ENCODE results near the gene ALG1L2.
"Not testable (repeated sequence)": the region's sequence is repeated elsewhere in the genome, so short reads cannot be mapped to it uniquely, and the experiment has no call there.

The ALG1L2 gene, protein sequence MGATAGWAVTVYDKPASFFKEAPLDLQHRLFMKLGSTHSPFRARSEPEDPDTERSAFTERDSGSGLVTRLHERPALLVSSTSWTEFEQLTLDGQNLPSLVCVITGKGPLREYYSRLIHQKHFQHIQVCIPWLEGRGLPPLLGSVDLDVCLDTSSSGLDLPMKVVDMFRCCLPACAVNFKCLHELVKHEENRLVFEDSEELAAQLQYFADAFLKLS

DNA sequence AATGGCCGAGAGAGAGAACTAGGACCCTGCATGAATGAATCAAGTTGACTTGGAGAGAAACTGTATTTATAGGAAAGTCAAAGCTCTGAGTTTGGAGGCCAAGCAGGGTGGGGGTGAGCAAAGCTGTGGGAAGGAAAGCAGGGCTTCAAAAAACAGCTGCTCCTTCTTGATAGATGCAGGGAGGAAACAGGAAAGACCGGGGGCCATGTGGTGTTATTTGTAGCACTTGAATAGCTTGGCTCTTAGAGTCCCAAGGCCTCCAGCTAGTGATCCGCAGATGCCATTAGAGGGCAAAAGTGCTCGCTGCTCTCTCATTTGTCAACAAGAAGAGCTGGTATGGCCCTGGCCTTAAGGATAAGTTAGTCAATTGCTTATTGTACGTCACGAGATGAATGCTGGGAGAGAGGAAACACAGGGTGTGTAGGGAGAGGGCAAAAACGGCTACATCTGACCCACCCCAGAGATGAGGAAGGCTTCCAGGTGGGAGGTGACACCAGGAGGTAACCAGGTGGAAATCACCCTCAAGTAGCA is at the start of gene ALG1L2:
Gene ALG1L2, plus strand, starts transcription at position 481 of the 531 bp plus-strand sequence. CDS start 186 bp downstream, outside the sequence.
- DNase-seq (ENCODE audit: low read depth in 2 of 2) = no peak

DNA sequence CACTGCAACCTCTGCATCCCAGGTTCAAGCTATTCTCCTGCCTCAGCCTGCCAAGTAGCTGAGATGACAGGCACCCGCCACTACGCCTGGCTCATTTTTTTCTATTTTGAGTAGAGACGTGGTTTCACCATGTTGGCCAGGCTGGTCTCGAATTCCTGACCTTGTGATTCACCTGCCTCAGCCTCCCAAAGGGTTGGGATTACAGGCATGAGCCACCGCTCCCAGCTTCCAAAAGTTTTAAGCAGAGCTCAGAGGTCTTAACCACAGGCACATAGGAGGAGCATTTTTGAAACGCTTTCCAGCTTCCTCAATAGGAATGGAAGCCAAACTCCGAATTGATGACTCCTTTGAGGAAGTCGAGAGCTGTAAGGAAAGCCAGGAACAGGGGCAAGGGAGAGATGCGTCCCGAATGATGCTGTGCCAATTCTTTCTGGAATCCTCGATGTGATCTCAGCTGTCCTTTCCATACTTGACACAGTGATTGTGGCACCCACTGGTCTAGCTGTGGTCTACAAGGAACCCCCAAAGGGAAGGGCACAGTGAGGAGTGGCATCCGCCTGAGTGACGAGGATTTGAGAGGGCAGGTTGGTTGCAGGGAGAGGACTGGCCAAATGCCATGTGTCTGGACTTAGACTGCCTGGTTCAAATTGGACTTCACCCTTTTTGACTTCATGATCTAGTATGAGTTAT is 44.4 kb upstream of the ALG1L2 start:
- DNase-seq (ENCODE audit: low read depth in 2 of 2) = not testable (repeated sequence)

DNA sequence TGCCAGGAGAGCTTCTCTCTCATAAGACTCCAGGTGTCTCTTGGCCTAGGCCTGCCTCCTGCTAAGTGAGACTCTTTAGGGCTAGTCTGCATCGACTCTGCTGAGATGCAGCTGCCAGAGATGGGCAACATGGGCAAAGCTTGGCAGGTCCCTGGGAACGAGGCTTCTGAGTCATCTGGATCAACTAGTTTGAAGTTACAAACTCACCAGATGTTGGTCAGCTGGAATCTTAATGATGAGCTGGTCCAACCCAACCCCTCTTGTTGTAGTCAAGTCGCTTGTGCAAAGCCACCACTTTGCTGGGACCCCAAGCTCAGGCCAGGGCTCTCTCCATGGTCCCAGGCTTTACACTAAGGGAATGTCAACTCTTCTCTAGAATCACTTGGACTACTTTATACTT is 38.9 kb upstream of the ALG1L2 start:
- DNase-seq (ENCODE audit: low read depth in 2 of 2) = not testable (repeated sequence)

DNA sequence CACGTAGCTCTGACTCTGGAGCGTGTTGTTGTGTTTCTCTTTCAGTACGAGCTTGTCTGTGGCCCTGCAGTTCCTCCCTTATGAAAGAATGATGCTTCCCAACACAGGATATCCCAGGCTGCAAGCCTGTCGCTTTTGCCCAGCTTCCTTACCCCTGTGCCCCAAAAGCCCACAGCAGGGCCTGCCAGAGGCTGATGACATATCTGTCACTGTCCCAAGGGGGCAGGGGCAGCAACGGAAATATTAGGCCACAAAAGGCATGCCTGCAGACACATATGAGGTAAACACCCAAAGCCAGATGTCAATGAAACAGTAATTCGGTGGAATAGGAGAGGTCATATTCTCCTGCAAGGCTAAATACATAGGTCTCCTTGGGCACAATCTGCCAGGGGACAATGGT is 38.0 kb upstream of the ALG1L2 start:
- not testable (repeated sequence) for DNase-seq (ENCODE audit: low read depth in 2 of 2)

DNA sequence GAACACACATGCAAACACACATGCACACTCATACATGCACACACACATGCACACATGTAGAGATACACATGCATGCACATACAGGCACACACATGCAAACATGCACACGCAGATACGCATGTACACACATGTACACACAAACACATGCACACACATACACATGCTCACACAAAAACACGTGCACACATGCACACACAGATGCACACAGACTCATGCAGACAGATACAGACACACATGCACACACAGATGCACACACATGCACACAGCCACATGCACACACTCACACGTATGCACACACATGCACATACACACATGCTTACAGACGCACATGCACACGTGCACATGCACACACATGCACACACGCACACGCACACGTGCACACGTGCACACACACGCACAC is 37.3 kb upstream of the ALG1L2 start:
- DNase-seq (ENCODE audit: low read depth in 2 of 2) = no peak

DNA sequence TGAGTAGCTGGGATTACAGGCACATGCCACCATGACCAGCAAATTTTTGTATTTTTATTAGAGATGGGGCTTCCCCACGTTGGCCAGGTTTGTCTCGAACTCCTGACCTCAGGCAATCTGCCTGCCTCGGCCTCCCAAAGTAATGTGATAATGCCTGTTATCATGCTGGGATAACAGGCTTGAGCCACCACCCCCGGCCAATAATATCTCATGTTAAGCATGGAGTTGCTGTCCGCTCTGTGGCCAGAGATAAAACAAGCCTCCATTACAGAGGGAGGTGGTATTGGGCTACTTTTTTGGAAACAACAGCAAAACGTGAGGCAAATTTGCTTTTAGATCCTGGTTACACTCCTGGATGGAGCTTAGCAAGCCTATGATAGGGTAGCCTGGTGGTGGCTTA is 32.9 kb upstream of the ALG1L2 start:
- no peak for DNase-seq (ENCODE audit: low read depth in 2 of 2)

DNA sequence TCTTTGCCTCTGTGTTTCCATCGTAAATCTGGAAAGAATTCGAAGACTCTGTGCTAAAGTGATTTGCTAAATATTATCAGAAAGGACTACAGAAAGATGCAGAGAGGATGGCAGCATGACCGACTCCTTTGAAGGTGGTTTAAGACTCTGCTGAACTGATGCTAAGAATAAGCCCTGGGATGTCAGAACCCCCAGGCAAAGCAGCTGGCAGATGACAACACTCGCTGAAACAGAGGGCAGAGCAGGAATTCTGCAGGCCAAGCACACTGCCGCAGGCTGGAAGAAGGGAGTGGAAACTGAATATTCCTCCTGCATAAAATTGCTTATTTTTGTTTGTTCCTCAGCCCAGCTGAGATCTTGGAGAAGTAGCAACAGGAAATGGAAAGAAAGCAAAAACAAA is 29.3 kb upstream of the ALG1L2 start:
- not testable (repeated sequence) for DNase-seq (ENCODE audit: low read depth in 2 of 2)

DNA sequence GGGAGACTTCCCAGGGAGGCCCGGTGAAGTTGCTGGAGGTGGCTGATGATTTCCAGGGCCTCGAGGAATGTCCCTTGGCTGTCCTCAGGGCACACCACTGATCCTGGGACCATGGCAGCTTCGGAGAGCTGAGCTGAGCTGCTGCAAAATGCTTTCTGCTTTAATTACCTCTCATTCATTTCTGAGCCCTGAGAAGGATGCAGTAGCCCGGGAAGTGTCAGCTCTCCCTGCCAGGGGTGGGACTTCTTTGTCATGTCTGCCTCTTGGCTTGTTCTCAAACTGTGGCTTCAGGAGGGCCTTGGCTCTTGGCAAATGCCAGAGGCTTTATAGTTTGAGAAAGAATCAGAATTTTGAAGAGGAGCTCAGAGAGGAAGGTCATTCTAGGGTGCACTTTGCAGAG is 28.7 kb upstream of the ALG1L2 start:
- DNase-seq (ENCODE audit: low read depth in 2 of 2) = not testable (repeated sequence)

DNA sequence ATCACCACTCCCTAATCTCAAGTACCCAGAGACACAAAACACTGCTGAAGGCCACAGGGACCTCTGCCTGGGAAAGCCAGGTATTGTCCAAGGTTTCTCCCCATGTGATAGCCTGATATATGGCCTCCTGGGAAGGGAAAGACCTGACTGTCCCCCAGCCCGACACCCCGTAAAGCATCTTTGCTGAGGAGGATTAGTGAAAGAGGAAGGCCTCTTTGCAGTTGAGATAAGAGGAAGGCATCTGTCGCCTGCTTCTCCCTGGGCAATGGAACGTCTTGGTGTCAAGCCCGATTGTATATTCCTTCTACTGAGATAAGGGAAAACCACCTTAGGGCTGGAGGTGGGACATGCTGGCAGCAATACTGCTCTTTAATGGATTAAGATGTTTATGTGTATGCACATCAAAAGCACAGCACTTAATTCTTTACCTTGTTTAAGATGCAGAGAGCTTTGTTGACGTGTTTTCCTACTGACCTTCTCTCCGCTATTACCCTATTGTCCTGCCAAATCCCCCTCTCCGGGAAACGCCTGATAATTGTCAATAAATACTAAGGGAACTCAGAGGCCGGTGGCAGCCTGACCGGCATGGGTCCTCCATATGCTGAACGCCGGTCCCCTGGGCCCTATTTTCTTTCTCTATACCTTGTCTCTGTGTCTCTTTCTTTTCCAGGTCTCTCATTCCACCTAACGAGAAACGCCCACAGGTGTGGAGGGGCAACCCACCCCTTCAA is 23.9 kb upstream of the ALG1L2 start:
- DNase-seq (ENCODE audit: low read depth in 2 of 2) = not testable (repeated sequence)

DNA sequence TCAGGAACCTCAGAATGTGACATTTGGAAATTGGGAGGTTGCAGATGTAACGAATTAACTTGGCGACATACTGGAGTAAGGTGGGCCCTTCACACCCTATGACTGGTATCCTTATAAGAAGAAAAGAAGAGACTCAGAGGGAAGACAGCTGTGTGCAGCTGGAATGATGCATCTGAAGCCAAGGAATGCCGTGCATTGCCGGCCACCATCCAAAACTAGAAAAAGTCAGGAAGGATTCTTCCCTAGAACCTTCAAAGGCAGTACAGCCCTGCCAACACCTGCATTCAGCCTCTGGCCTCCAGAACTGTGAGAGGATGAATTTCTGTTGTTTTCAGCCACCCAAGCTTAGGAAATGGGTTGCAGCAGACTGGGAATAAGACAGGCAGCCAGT is 23.4 kb upstream of the ALG1L2 start:
- not testable (repeated sequence) for DNase-seq (ENCODE audit: low read depth in 2 of 2)

DNA sequence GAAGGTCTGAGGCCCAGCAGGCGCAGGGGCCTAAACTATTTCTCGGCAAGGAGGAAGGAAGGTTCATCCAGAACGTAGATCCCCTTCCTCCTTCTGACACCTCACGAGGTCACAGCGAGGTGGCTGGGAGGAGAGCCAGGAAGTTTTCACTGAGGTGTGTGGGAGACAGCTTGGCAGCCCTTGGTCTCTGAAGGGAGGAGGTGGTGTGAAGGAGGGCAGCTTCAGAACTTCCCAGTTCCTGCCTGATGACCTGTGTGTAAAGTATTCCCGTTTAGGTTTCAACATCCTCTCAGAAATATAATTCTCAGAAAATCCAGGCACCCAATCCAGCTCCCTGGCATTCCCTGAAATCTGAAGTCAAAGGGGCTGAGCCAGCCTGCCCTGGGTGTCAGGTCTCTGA is 22.9 kb upstream of the ALG1L2 start:
- DNase-seq (ENCODE audit: low read depth in 2 of 2) = not testable (repeated sequence)

DNA sequence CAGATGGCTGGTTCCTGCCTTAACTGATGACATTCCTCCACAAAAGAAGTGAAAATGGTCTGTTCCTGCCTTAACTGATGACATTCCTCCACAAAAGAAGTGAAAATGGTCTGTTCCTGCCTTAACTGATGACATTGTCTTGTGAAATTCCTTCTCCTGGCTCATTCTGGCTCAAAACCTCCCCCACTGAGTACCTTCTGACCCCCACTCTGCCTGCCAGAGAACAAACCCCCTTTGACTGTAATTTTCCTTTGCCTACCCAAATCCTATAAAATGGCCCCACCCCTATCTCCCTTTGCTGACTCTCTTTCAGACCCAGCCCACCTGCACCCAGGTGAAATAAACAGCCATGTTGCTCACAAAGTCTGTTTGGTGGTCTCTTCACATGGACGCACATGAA is 22.5 kb upstream of the ALG1L2 start:
- DNase-seq (ENCODE audit: low read depth in 2 of 2) = not testable (repeated sequence)

DNA sequence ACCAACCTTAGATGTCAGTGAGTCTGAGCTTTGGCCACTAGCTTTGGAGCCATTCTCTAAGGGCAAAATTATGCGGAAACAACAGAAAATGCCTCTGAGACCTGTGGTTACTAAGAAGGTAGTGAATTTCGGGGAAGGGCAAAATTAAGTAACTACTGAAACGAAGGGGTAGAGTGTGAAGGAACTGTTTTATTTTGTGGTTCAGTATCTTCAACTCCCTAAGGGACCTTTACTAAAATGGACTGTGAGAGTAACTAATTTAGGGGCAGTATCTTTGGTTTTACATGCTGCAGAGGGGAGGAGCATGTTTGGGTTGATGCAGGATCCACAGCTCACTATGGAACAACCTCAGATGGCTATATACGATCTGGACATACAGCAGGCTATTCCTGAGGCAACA is 8.0 kb upstream of the ALG1L2 start:
- DNase-seq (ENCODE audit: low read depth in 2 of 2) = no peak

DNA sequence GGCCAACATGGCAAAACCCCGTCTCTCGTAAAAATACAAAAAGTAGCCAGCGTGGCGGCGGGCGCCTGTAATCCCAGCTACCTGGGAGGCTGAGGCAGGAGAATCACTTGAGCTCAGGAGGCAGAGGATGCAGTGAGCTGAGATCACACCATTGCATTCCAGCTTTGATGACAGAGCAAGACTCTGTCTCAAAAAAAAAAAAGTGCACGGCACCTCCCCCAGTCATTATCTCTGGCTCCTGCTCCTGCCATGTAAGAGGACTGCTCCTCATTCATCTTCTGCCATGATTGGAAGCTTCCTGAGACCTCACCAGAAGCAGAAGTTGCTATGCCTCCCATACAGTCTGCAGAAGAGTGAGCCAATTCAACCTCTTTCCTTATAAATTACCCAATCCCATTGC is 4.0 kb upstream of the ALG1L2 start:
- no peak for DNase-seq (ENCODE audit: low read depth in 2 of 2)

DNA sequence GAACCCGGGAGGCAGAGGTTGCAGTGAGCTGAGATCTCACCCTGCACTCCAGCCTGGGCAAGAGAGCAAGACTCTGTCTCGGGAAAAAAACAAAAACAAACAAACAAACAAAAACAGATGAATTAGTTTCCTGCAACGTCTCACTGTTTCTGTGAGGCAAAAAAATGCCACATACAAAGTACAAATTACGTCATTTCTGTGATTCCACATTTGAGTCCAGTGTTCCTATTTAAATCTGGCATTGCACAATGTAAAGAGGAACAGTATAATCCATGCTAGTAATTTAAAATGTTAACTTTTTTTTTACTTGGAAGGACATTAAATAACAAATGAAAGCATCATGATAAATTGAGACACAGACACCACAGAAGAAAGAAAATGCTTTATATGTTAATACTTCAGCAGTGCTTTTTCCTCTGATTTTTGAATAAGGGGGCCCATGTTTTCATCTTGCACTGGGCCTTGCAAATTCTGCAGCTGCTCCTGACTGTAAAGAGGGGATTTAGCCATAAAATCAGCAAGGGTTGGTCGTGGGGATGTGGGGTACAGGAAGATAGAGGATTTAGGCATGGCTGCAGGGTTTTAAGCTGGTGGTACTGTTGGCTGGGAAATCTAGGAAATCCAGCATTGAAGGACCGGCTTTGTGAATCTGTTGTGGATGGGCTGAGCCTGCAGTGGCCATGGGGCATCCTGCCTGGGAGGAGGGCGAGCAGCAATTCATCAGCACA is 1.9 kb downstream of the ALG1L2 start:
- not testable (repeated sequence) for DNase-seq (ENCODE audit: low read depth in 2 of 2)

DNA sequence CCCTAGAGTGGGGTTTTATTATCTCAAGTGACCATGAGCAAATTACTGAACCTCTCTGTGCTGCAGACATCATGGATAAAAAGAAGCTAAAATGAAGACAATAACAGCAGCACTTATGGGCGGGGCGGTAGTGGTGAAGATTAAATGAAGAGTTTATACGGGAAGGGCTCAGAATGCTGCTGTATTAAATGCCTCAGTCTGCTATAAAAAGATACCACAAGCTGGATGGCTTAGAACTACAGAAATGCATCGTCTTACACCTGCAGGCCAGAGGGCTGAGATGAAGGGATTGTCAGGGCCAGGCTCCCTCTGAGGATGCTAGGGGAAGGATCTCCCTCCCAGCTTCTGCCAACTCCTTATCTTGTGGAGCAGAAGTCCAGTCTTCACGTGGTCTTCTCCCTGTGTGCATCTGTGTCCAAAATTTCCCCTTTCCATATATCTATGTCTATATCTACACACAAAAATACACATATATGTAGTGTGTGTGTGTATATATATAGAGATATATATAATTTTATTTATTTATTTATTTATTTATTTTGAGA is 2.9 kb downstream of the ALG1L2 start:
- DNase-seq (ENCODE audit: low read depth in 2 of 2) = no peak

DNA sequence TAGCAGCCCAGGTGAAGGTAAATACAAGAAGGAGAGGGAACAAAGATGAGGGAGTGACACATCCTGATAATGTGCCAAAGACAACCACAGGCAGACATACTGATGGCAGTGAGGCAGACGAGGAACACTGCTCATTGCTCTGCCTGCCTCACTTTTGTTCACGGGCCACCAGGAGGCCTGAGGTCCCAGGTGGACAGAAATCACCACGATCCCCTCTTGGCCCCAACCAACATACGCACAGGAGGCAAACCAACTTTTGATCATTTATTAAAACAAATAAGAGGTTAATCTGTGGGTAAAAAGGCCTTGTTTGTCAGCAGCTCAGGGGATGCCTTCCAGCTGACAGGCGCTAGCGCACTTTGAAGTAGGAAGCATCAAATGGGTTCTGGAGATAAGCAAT is 4.2 kb downstream of the ALG1L2 start:
- no peak for DNase-seq (ENCODE audit: low read depth in 2 of 2)

DNA sequence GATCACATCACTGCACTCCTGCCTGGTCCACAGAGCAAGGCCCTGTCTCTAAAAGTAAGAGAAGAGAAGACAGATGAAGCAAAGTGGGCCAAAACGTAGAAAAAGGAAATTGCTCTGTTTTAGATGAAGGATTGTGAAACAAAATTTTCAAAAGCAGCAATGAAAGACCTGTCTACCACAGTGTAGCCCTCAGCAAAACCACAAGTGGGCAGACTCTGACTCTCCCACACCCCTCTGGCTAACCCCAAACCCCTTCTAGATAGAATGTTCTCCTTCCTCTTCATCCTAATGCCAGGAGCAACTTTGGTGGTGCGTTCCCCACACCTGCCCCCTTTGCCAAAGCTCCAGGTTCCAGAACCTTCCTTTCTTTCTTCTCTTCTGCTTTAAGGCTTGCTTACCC is 5.0 kb downstream of the ALG1L2 start:
- DNase-seq (ENCODE audit: low read depth in 2 of 2) = not testable (repeated sequence)

DNA sequence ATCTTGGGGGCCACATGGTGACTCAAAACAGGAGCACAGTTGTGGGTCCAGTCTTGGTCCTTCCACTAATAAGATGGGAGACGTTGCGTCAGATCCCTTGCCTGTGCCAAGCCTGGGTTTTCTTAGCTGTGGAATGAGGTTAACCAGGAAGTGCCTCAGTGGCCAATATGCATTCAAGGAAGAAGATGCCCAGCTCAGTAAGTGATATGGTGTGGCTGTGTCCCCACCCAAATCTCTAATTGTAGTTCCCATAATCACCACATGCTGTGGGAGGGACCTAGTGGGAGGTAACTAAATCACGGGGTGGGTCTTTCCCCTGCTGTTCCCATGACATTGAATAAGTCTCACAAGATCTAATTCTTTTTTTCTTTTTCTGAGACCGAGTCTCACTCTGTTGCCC is 6.4 kb downstream of the ALG1L2 start:
- DNase-seq (ENCODE audit: low read depth in 2 of 2) = no peak

DNA sequence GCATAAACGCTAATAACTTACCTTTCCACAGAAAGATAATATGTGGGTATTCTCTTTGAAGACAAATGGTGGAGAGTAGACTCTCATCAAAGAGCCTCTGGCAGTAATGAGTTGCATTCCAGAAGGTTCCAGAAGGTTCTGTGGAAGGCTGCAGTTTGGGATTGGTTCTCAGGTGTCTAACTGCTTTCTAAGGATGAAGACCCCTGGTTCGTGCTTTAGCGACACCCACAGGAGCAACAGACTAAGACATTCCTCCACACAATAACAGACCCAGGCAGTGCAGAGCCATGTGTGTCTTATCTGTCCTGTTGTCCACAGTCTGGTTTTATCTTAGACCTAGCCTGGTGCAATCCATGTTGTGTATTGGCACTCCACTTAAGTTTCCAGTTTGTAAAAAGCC is 9.1 kb downstream of the ALG1L2 start:
- DNase-seq (ENCODE audit: low read depth in 2 of 2) = not testable (repeated sequence)

DNA sequence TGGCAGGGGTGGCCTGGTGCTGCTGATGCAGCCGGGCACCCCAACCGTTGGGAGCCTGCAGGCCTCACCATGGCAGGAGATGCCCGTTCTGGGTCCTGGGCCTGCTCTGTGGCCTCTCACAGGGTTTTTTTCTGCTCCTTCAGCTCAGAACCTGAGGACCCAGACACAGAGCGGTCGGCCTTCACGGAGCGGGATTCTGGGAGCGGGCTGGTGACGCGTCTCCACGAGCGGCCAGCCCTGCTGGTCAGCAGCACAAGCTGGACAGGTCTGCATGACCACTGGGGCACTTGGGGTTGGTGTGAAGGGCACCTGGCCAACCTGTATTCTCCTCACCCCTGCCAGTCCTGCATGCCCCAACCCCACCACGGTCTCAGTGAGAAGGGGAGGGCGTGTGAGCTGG is 10.3 kb downstream of the ALG1L2 start:
- no peak for DNase-seq (ENCODE audit: low read depth in 2 of 2)
